Measurements from ENCODE around the gene VAT1. TPM values are rescaled to one million over a fixed set of nuclear protein-coding genes. Genes with fewer than 3 reads are reported as not detected.

The VAT1 gene
- 262 and 274 TPM in 2 replicates for total RNA-seq (2021)
- long read RNA-seq, transcript VAT1-205 (6 exons, 1,174 nt), result minor isoform, 10 of 1,911 reads
- long read RNA-seq, transcript VAT1-201 (6 exons, 2,734 nt), result major isoform, 1,719 of 1,911 reads
- long read RNA-seq, partial matches to known transcripts, result 45 of 1,911 reads
- long read RNA-seq, other reads (novel, unspliced or antisense), result 136 of 1,911 reads

DNA sequence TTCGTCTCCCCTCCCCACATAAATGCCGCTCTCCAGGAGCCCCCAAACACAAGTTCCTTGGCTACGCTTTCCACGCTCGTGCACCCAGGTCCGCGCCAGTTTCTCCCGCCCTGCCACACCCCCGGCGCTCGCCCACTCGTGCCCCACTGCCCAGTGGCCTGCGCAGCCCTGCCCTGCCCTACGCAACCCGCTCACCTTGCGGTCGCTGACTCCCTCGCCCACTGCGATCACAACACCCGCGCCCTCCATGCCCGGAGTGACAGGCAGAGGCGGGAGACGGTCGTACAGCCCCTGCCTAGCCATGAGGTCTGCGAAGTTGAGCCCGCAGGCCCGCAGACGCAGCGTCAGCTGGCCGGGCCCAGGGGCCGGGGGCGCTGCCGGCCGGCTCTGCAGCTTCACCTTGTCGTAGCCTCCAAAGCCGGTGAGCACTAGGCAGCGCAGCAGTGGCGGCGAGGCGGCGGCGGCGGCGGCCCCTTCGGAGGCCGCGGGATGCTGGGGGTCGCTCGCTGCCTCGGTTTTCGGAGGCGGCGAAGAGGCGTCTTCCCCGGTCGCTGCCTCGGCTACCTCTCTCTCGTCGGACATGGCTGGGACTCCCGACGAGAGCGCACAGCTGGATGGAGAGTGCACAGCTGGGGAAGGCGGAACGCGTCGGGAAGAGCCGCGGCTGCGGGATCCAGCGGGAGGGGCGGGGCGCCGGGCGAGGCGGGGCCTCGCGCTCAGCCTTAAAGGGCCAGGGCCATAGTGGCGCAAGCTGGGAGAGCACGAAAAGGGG lies at the start of gene VAT1:
Gene VAT1, minus strand, starts transcription at position 645 of the 772 bp plus-strand sequence. Its CDS starts 63 bp downstream, at position 582.
- no peak within 1 kb of the TSS for H3K4ac ChIP-seq (ENCODE audit: low read depth, low read length)
- H3K9me3 ChIP-seq (ENCODE audit: control insufficient read depth, low read depth, low read length), result no peaks in the 10 kb centered on the region
- no peak within 1 kb of the TSS for H2BK12ac ChIP-seq (ENCODE audit: insufficient read length, low read depth, low read length)
- TF ChIP-seq, protein P1, sequence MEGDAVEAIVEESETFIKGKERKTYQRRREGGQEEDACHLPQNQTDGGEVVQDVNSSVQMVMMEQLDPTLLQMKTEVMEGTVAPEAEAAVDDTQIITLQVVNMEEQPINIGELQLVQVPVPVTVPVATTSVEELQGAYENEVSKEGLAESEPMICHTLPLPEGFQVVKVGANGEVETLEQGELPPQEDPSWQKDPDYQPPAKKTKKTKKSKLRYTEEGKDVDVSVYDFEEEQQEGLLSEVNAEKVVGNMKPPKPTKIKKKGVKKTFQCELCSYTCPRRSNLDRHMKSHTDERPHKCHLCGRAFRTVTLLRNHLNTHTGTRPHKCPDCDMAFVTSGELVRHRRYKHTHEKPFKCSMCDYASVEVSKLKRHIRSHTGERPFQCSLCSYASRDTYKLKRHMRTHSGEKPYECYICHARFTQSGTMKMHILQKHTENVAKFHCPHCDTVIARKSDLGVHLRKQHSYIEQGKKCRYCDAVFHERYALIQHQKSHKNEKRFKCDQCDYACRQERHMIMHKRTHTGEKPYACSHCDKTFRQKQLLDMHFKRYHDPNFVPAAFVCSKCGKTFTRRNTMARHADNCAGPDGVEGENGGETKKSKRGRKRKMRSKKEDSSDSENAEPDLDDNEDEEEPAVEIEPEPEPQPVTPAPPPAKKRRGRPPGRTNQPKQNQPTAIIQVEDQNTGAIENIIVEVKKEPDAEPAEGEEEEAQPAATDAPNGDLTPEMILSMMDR (conservative IDR thresholded peaks at IDR 0.05), result peak; percentile 24; the same call in 2 of the 3 replicates
- no peak within 1 kb of the TSS for H2BK15ac ChIP-seq (ENCODE audit: low read depth, low read length)
- H4K8ac ChIP-seq (replicated peaks; ENCODE audit: insufficient read length, low read depth, low read length), result no peak within 1 kb of the TSS
- peaks cover 16% of the 10 kb centered on the region for H3K23me2 ChIP-seq (ENCODE audit: insufficient read length, low read depth, low read length, poor library complexity, severe bottlenecking)
- no peak within 1 kb of the TSS for H4K5ac ChIP-seq (ENCODE audit: insufficient read length, low read depth, low read length)
- H3K27me3 ChIP-seq (ENCODE audit: insufficient read depth, low read length), result no peaks in the 10 kb centered on the region
- no peak within 1 kb of the TSS for H3T11ph ChIP-seq (ENCODE audit: low read length)
- no peak within 1 kb of the TSS for H3K27ac ChIP-seq (ENCODE audit: insufficient read length, low read depth, low read length)
- peak within 1 kb of the TSS; percentile 63 for H3K4me2 ChIP-seq (ENCODE audit: insufficient read depth, insufficient read length, low read length)
- no peaks in the 10 kb centered on the region for H3K9me3 Mint-ChIP-seq
- H2BK120ac ChIP-seq (ENCODE audit: low read depth, low read length, poor library complexity, severe bottlenecking), result no peak within 1 kb of the TSS
- H3K79me1 ChIP-seq (ENCODE audit: insufficient read depth, low read depth, low read length, poor library complexity, severe bottlenecking), result no peaks in the 10 kb centered on the region
- H3K14ac ChIP-seq (ENCODE audit: insufficient read depth, low read length), result peak within 1 kb of the TSS; percentile 87
- H4K20me1 ChIP-seq (ENCODE audit: control insufficient read depth, insufficient read depth, insufficient read length), result no peaks in the 10 kb centered on the region
- H3K18ac ChIP-seq (ENCODE audit: insufficient read length, low read depth, low read length), result peak within 1 kb of the TSS; percentile 32
- H3K27ac Mint-ChIP-seq, result peak within 1 kb of the TSS; percentile 70 to 97 (median 95); a peak in 5 of 7 replicates
- H3K23ac ChIP-seq (ENCODE audit: insufficient read length, low read depth, low read length), result no peak within 1 kb of the TSS
- no peaks in the 10 kb centered on the region; the same call in 1 of the 2 replicates for H3K79me2 ChIP-seq (ENCODE audit: insufficient read depth, low read length)
- no peak within 1 kb of the TSS for H4K91ac ChIP-seq (ENCODE audit: insufficient read length, low read depth, low read length)
- H3K36me3 Mint-ChIP-seq (ENCODE audit: insufficient read depth in 1 of 3, low read depth in 3 of 3), result peaks cover 8 to 27% (median 24%) of the 10 kb centered on the region in 3 experiments; a peak in 6 of 7 replicates
- H3K9ac ChIP-seq (ENCODE audit: extremely low read depth, insufficient read length, low read length), result peak within 1 kb of the TSS; percentile 76
- WGBS (ENCODE audit: extremely low coverage, insufficient read length, low lambda C conversion rate), result no CpG with 5 or more reads among the region's 80 CpGs
- peak within 1 kb of the TSS; percentile 97 to 98 for H3K4me3 Mint-ChIP-seq
- H3K56ac ChIP-seq (ENCODE audit: insufficient read length, low read depth, low read length), result no peak within 1 kb of the TSS
- no peak within 1 kb of the TSS for H2AFZ ChIP-seq (ENCODE audit: low read length)
- peak within 1 kb of the TSS; percentile 5 for H2BK5ac ChIP-seq (ENCODE audit: insufficient read length, low read length)
- peaks cover 19 to 42% of the 10 kb centered on the region in 2 experiments for H3K4me1 Mint-ChIP-seq
- no peaks in the 10 kb centered on the region for H3K27me3 Mint-ChIP-seq (ENCODE audit: low read depth)
- peak; percentile 94 for DNase-seq
- no peak within 1 kb of the TSS for H2AK5ac ChIP-seq (ENCODE audit: insufficient read length, low read length)
- no peak within 1 kb of the TSS for H2BK20ac ChIP-seq (ENCODE audit: low read depth, low read length, poor library complexity, severe bottlenecking)
- peaks cover 7% of the 10 kb centered on the region for H3K4me1 ChIP-seq (ENCODE audit: insufficient read depth, low read length)

Measured in H9 (cell line).